Measurements from ENCODE around the gene CAPS.

CAPS gene

DNA sequence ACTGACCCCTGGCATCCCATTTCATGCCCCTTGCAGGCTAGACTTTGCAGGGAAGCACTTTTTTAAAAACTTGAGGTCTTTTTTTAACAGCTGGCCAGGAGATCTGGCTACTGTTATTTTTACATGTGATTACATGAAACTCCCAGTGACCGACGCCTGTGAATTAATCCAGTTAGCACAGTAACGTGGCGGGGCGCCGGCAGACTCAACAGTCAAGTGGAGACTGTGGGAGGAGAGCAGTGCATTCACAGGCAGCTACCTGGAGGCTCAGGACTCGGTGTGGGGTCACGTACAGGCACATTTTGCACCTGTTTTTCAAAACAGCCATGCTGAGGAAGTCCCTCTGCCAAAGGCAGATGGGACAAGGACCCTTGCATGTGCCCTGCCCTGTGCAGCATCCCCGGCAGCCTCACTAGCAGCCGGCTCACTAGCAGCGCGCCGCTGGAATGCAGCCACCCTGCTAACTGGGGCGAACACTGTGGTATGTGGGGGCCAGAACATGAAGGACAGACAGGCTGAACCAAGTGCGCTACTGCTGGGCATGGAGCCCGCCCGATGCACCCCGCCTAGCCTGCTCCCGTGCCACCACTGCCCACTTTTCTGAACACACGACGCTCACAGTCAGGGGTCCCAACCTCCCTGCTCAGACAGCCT, 18.7 kb downstream of the CAPS start:
- DNase-seq (ENCODE audit: low read depth in 2 of 3, low spot score in 1 of 3): no peak

DNA sequence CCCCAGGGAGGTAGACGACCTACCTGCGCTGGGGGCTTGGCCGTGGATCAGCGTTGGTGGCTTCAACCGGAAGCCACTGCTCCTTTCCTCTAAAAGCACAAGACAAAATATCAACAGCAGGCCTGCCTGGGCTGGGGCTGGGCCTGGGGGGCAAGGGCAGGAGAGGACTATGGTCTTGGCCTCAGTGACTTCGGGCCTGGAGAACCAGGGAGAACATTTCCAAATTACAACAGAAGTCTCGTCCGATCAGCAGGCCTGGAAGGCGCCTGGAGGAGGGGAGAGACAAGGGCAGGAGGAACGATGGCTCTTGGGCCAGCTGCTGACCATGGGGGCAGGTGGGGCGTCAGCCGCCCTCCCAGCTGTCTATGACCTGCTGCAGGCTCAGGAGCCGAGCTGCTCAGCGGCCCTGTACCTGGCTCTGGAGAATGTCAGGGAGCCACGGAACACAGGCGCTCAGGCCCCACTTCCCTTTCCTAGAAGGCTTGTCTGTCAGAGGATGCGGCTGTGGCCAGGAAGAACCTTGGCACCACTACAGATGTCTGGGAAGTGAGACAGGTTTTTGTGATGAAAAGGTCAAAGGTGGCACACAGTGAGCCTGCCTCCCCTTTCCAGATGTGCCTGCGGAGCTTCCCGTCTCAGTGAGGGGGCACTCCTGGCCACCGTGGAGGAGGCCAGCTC, 19.5 kb downstream of the CAPS start:
- no peak for DNase-seq (ENCODE audit: low read depth in 2 of 3, low spot score in 1 of 3)

DNA sequence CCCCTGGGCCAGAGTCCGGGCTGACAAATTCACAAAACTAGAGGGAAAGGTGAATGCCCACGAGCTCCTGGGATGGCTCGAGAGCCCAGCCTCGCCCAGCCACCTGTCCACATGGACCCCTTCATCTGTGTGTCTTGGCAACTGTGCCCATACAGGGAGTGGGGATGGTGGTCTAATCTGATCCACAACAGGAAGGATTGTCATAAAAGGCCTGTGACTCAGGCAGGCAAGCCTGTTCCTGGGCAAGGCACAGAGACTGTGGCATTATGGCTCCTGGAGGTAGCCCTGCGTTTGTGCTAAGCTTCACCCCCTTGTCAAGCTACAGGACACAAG, 20.0 kb downstream of the CAPS start:
- DNase-seq (ENCODE audit: low read depth in 2 of 3, low spot score in 1 of 3): no peak

DNA sequence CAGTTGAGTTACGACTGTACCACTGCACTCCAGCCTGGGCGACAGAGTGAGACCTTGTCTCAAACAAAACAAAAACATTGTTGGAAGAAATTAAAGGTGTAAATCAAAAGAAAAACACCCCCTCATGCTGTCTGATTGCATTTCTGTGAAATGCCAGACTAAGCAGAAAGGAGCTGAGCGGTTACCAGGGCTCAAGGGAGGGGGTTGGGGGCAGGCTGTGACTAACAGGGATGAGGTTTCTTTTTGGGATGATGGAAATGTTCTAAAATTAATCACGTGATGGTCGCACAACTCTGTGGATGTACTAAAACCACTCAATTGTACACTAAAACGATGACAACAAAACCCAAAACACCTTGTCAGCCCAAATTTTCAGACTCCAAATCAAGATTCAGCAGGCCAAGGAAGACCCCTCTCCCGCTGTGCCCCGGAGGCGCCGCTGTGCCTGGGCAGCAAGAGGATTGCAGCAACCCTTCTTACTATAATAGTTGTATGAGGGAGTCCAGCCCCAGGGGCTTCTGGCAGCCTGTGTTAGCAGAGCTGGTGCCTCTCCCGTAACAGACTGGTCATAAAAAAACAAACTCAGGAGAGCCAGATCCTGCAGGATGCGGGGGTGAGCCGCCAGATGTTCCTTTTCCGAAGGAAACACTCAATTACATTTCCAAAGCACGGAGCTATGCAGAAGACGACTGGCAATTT, 20.9 kb downstream of the CAPS start:
- no peak for DNase-seq (ENCODE audit: low read depth in 2 of 3, low spot score in 1 of 3)

DNA sequence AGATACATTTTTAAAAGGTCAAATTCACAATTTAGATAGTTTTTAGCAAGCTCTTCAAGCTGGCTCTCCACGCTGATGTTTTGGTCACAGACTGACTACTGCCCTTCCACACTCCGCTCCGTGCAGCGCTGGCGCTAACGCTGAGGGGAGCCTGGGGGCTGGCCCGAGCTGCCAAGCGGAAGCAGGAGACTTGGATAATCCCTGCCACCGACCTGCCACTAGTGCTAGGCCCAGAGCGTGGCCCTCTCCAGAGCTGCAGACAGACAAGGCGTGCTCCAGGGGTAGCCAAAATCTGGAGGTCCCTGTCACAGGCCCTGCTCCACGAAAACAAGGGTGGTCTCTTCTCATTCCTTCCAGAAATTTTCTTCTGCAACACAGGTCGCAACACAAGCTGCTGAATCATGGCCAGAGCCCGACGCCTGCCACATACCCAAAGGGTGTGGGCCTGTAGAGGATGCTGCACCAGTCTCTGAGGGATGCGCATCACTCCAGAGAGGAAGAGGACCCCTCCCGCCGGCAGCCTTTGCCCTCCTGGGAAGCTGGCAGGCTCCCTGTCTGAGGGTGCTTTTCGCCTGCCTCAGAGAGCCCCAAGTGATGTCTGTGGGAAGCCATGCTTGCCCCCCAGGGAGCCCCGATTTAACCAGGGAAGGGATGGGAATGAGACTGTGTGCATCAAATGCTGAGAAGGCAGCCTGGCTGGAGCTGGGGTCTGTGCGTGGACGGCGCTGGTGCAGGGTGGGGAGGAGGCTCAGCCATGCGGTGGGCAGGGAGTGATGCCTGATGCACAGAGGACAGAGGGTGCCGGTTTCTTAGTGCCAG, 21.6 kb downstream of the CAPS start:
- DNase-seq (ENCODE audit: low read depth in 2 of 3, low spot score in 1 of 3): no peak

DNA sequence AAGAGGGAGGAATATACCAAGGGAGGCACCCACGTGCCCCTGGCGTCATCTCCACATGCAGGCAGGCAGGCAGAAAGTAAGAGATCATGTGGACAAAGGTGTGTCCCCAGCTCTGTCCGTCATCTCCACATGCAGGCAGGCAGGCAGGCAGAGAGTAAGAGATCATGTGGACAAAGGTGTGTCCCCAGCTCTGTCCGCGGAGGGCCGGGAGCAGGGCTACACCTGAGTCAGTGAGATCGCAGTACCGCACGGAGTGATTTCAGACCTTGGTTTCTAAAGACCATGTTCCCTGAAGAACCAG, 22.2 kb downstream of the CAPS start:
- DNase-seq (ENCODE audit: low read depth in 2 of 3, low spot score in 1 of 3): no peak

DNA sequence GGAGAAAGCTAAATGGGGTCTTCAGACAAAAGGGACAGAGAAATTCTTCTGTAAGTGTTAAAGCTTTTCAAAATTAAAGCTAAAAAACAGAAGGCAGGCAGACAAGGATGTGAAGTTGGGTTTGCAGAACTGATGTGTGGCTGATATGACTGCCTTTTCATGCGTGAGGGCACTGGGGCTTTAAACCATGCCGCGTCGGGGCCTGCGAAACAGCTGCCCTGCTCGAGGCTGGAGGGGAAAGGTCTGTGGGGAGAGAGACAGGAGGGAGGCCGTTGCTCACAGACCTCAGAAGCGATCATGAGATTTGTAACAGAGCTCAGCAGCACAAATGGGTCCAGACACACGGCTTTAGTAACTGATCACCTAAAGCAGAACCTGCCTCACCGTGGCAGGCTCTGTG, 23.5 kb downstream of the CAPS start:
- no peak for DNase-seq (ENCODE audit: low read depth in 2 of 3, low spot score in 1 of 3)

DNA sequence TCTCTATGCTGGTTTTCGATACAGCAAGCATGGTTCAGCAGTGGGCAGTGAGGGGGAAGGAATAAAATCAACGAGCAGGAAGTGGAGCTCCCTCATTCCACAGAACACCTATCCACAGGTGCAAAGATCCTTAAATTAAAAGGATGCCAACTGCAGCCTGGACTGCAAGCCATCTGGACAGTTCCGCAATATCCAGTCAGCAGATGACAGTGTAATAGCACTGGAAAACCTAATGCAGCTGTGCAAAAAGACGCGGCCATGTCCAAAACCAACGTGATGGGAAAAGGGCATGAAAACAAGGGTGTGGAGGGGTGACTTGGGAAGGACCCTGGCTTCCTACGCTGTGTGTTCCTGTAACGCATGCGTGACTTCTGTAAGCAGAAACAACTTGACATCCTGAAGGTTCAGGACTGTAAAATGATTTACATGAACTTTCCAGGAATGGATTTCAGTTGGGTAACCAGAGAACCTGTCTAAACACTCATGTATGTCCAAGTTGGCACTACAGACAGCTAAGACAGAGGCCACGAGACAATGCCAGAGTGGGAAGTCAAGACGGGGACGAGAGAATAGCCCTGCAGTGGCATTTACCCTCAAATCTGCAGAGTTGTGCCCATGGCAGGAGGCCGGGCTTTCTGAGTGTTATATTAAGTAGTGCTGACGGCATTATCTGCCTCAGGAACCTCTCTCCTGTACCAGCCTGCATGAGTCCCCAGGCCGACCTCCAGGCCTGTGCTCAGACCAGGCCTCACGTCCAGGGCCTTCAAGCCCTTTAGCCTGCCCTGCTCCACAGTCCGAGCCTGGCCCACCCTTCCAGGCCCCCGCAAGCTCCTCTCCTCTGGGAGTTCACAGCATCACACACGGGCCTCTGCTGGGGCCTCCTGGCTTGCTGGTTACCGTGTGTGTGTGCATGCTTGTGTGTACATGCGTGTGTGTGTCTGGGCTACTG, 26.5 kb downstream of the CAPS start:
- DNase-seq (ENCODE audit: low read depth in 2 of 3, low spot score in 1 of 3): no peak

DNA sequence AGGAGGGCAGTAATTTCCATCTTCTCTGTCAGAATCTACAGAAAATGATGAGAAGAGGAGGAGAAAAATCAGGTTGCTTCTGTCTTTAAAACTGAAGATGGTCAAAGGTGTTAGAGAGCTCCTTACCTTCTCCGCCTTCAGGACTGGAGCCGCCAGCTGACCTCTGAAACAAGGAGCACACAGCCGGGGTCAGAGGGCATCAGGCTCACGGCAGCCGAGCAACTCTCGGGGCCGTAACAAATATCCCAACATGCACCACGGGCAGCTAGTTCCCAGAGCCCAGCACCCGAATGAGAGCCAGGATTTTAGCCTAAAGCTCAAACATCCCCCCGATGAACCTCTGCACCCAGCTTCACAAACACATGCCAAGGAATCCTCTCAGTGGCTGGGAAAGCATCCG, 27.6 kb downstream of the CAPS start:
- no peak for DNase-seq (ENCODE audit: low read depth in 2 of 3, low spot score in 1 of 3)

DNA sequence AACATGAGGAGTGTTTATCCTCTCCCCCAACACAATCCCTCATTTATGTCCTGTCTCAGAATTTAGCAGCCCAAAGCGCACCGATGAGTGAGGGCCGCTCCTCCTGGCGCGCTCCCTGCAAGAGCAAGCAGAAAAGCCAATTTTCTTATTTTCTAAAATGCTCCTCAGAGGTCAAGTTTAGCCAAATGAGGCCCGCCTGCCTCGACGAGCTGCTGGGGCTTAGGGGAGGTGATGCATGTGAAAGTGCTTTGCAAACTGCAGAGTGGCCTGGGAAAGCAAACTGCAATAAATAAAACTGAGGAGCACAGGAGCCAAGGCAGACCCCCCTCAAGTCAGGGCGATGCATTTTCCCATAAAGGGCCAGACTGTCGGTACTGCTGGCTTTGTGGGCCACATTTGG, 29.0 kb downstream of the CAPS start:
- DNase-seq (ENCODE audit: low read depth in 2 of 3, low spot score in 1 of 3): no peak

DNA sequence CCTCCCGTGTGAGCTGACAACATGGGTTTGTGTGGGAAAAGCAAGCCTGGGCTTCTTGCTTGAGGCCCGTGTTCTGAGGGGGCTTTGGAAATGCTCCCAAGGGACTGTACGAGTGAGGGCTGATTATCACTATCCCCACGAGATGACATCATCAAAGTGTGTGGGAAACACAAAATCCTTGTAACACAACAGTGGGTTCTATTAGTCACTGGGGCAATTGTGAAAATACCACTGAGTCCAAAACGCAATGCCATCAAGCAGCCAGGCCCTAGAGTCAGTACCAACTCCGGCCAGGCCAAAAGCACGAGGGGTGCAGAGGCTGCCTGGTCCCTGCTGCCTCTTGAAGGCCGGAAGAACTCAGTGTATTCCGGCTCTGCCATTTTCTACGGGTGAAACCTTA, 29.6 kb downstream of the CAPS start:
- no peak for DNase-seq (ENCODE audit: low read depth in 2 of 3, low spot score in 1 of 3)

DNA sequence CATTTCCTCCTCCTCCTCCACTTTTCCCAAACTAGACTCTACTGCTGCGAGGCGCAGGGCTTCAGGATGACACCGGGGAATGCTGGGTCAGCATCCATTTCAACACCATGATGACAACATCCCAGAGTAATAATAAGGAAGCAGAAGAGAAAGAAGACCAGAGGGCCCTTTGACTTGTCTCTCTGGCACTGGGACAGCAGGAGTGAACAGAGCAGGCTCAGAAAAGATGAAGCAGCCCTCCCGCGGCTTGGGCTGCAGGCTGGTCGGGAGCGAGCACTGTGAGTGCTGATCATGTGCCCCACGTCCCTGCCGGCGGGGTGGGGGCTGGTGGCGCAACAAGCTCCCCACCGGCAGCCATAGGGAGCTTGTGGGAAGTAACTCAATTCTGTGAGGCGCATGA, 33.4 kb downstream of the CAPS start:
- no peak for DNase-seq (ENCODE audit: low read depth in 2 of 3, low spot score in 1 of 3)

DNA sequence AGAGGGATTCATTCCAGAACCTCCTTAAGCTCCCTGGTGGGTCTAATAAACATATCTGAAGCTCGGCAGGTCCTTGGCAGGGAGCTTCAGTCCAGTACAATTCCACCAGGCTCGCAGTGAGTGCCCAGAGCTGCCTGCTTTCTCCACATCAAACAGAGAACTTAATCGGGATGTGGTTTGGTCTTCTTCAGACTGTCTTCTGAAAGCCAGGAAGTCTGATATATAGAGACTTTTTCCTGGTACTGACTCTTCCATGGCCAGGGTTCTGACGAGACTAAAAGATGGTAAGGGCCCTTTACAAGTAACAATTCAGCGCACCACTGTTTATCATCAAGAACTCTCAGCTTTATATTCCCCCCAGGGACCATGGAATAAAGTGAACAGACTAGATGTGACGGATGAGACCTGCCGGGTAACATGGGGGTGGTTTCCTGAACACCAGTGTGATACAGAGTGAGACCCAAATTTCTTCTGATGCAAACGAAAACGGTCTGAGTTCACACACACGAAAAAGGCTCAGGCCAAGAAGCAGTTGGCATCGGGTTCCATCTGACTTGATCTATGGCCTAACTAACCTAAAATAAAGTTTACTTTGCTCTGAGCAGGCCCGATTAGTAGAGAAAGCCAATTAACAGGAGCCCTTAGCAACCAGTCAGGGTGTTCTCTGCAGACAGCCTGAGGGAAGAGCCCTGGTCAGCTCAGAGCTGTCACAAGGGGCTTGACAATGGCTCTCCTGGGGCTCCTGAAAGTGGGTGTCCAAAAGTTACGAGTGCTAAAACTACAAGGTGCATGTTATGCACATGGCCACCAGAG, 34.9 kb downstream of the CAPS start:
- DNase-seq (ENCODE audit: low read depth in 2 of 3, low spot score in 1 of 3): peak in 1 of 3 donors; percentile 21

DNA sequence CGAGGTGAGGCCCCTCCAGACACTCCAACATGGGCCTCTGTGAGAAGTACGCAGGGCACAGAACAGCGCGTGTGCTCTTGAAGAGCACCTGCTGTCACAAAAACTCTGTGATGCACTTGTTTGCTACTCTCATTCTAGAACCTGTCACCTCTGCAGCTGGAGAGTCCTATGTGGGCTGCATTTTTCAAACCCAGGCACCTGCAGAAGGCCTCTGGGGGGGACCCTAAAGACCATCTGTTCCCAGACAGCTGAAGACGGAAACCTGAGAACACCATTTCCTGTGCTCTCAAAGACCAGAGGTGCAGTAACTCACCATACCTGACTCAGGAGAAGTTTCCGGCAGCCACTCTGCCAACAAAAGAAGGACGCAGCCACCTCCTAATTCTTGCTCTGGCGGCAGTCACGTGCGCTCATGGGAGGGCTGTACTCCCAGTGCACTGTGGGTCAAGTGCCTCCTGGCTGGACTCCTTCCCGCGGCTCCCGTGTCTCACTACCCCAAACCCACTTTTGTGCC, 35.8 kb downstream of the CAPS start:
- DNase-seq (ENCODE audit: low read depth in 2 of 3, low spot score in 1 of 3): peak in 2 of 3 donors; percentile 24 to 32

DNA sequence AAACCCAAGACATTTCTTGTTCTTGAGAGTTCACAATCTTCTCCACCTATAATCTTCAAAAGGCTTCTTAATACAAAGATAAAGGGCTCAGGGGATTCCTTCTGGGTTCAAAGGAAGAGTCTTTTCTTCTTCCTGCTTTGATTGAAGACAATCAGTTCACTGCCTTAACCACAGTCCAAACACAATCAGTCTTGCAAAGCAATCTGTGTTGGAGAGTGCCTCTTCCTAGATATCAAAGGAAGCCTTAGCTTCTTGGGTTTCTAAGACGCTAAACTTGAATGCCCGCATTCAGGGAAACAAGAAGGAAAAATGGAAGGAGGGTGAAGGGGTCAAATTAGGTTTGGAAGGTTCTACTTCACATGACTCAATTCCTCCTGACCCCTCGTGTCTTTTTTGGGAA, 36.7 kb downstream of the CAPS start:
- DNase-seq (ENCODE audit: low read depth in 2 of 3, low spot score in 1 of 3): no peak

DNA sequence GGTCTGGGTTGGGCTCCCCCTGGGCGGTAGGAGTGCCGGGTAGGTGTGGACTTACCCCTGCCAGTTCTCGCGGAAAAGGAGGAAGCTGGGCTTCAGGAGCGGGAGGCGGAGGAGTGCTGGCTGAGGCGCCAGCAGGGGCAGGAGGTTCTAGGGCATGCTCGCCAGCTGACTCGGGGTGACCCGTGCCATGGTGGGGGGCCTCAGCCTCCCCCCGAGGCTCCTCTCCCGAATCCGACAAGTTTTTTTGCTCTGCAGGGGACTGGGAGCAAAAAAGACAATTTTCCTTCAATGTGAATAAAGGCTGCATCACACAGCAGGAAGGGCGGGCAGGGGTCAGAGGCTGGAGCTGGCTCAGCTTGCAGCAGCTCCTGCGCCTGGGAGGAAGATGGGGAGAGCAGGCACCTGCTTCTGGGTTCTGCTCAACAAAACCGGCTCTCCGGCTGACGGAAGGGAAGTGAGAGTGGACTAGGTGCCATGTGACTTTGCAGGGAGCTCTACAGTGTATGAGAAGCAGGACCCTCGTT, 37.3 kb downstream of the CAPS start:
- no peak for DNase-seq (ENCODE audit: low read depth in 2 of 3, low spot score in 1 of 3)

DNA sequence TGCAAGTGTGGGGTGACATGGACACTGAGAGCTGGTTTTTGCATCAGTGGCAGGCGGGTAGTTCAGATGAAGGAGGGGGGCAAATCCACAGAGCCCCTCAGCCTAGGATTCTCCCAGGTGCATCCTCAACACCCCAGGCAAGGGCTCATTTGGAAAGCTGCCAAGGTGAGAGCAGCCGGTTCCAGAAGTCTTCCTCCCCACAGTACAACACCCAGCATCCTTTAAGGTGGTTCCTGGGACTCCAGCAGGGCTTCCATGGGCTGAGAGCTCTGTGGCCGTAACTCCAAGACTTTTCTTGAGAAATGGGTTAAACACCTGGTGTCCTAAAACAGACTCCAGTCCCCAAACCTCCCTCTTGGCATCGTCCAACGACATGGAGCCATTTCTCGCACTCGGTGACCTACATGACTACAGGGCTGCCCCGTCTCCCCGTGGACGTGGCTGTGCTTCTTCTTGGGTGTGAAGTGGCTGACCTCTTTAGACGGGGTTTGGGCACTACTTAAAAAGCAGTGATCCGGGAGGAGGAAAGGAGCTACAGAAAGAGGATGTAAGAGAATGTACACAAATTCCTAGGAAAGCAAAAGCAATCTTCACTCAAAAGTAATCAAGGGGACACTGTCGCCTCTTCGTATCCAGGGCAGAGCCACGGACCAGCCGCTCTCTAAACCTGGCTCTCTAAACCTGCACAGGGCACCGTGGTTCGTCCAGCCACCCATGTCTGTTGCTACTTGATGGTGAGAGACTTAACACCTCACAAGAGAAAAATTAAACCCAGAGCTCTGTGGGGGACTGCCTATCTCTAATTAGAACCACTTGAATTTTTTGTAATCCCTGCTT, 38.4 kb downstream of the CAPS start:
- DNase-seq (ENCODE audit: low read depth in 2 of 3, low spot score in 1 of 3): no peak

DNA sequence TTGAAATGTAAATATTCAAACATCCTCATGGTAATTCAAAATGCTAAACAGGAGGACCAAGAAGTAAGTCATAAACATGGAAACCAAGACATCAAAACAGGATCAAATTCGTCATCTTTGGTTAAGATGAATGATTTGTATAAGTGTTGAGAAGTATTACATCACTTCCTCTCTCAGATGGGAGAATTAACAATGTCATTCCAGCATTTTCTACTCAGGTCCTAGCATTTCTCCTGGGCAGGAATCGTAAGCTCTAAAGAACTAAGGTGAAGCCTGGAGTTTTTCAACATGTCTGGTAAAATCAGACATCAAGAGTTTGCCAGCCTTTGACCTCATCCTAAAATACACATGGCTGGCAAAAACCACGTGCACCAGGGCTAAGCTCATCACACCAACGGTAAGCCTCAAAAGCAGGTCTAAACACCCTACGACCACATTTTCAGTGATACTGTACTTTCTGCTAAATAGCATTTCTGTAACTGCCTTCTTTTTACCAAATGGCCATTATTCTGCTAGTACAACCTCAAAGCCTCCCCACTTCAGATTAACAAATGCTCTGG, 39.1 kb downstream of the CAPS start:
- no peak for DNase-seq (ENCODE audit: low read depth in 2 of 3, low spot score in 1 of 3)

Data from stimulated activated CD4-positive, alpha-beta T cell treated with anti-CD3 and anti-CD28 coated beads, Interleukin-12 subunit alpha, Interleukin-12 subunit beta, amount 100 ng/mL, for 48 hours (primary cell).